Measurements from ENCODE around the gene ITGA1. TPM values are rescaled to one million over a fixed set of nuclear protein-coding genes. Genes with fewer than 3 reads are reported as not detected.
A peak's percentile ranks its signal among the peaks of the same experiment; 100 is the strongest.

ITGA1 gene
- total RNA-seq, 1 experiment from 2014 or later = 20.2 TPM

GRCh38 chr5:52983731-52984636 lies 196.3 kb downstream of the ITGA1 start:
- no TSS peak for BruUV-seq (replicated peaks)
- intact Hi-C loops (cut with micrococcal nuclease; ENCODE audit: unreplicated experiment) = no loop called here
- no peak for TF ChIP-seq CTCF (IDR thresholded peaks at IDR 0.05; ENCODE audit: unreplicated experiment)
- Mint-ChIP-seq H3K36me3 (ENCODE audit: insufficient read depth, unreplicated experiment) (peaks cover 26% of the 10 kb centered on the region), H3K4me3 (ENCODE audit: low read depth, unreplicated experiment) (no peak overlapping the region), H3K27ac (ENCODE audit: unreplicated experiment) (peak overlapping the region; percentile 97), H3K9me3 (ENCODE audit: low read depth, unreplicated experiment) (peaks cover 3% of the 10 kb centered on the region), H3K27me3 (ENCODE audit: unreplicated experiment) (no peaks in the 10 kb centered on the region), H3K4me1 (ENCODE audit: low read depth, unreplicated experiment) (peaks cover 54% of the 10 kb centered on the region)
- CTCF ChIA-PET = no interaction called here
- no peak for DNase-seq

- CTCF ChIA-PET = interaction anchor here (0.7 to 0.8 kb wide), 3 partner anchors 28 to 184 kb away, joined by 3 to 7 read pairs (median 7); no protein-coding TSS in a partner anchor
- TF ChIP-seq CTCF (IDR thresholded peaks at IDR 0.05; ENCODE audit: unreplicated experiment) = no peak
- peak; percentile 15 for DNase-seq
- Mint-ChIP-seq H3K4me3 (ENCODE audit: low read depth, unreplicated experiment) (no peak overlapping the region), H3K36me3 (ENCODE audit: insufficient read depth, unreplicated experiment) (peaks cover 39% of the 10 kb centered on the region), H3K4me1 (ENCODE audit: low read depth, unreplicated experiment) (peaks cover 54% of the 10 kb centered on the region), H3K27me3 (ENCODE audit: unreplicated experiment) (no peaks in the 10 kb centered on the region), H3K27ac (ENCODE audit: unreplicated experiment) (peak overlapping the region; percentile 97), H3K9me3 (ENCODE audit: low read depth, unreplicated experiment) (peaks cover 3% of the 10 kb centered on the region)
- intact Hi-C loops (cut with micrococcal nuclease; ENCODE audit: unreplicated experiment) = loop anchor here (5.0 kb wide), 1 partner anchor 52 kb away; no protein-coding TSS in a partner anchor
- BruUV-seq (replicated peaks) = no TSS peak
These were observed 197.6 kb downstream of the ITGA1 start for GRCh38 chr5:52985306-52985705.

GRCh38 chr5:52987711-52988331 lies 200.1 kb downstream of the ITGA1 start:
- Mint-ChIP-seq H3K4me1 (ENCODE audit: low read depth, unreplicated experiment) (peaks cover 64% of the 10 kb centered on the region), H3K27me3 (ENCODE audit: unreplicated experiment) (no peaks in the 10 kb centered on the region), H3K36me3 (ENCODE audit: insufficient read depth, unreplicated experiment) (peaks cover 60% of the 10 kb centered on the region), H3K27ac (ENCODE audit: unreplicated experiment) (peak overlapping the region; percentile 97), H3K9me3 (ENCODE audit: low read depth, unreplicated experiment) (peaks cover 3% of the 10 kb centered on the region), H3K4me3 (ENCODE audit: low read depth, unreplicated experiment) (peak overlapping the region; percentile 77)
- no TSS peak for BruUV-seq (replicated peaks)
- peak; percentile 62 for DNase-seq
- intact Hi-C loops (cut with micrococcal nuclease; ENCODE audit: unreplicated experiment) = loop anchor here (5.0 kb wide), 1 partner anchor 49 kb away; no protein-coding TSS in a partner anchor
- CTCF ChIA-PET = interaction anchor here (0.6 to 5.1 kb wide), 10 partner anchors 10 to 1489 kb away, joined by 3 to 49 read pairs (median 4); no protein-coding TSS in a partner anchor
- TF ChIP-seq CTCF (IDR thresholded peaks at IDR 0.05; ENCODE audit: unreplicated experiment) = no peak

- BruUV-seq (replicated peaks) = TSS peak; percentile 61
- Mint-ChIP-seq H3K27me3 (ENCODE audit: unreplicated experiment) (no peaks in the 10 kb centered on the region), H3K36me3 (ENCODE audit: insufficient read depth, unreplicated experiment) (peaks cover 66% of the 10 kb centered on the region), H3K4me1 (ENCODE audit: low read depth, unreplicated experiment) (peaks cover 64% of the 10 kb centered on the region), H3K9me3 (ENCODE audit: low read depth, unreplicated experiment) (peaks cover 3% of the 10 kb centered on the region), H3K27ac (ENCODE audit: unreplicated experiment) (peak overlapping the region; percentile 97), H3K4me3 (ENCODE audit: low read depth, unreplicated experiment) (peak overlapping the region; percentile 77)
- CTCF ChIA-PET = interaction anchor here (0.6 to 5.1 kb wide), 9 partner anchors 9 to 1489 kb away, joined by 3 to 49 read pairs (median 4); no protein-coding TSS in a partner anchor
- intact Hi-C loops (cut with micrococcal nuclease; ENCODE audit: unreplicated experiment) = loop anchor here (5.0 kb wide), 1 partner anchor 49 kb away; no protein-coding TSS in a partner anchor
- no peak for DNase-seq
- TF ChIP-seq CTCF (IDR thresholded peaks at IDR 0.05; ENCODE audit: unreplicated experiment) = no peak
These were observed 200.8 kb downstream of the ITGA1 start for GRCh38 chr5:52988335-52989024.

Measured in Calu3 (cell line).